ENCODE measurements around the gene PTPN5. TPM values are rescaled to one million over a fixed set of nuclear protein-coding genes. Genes with fewer than 3 reads are reported as not detected.

Gene PTPN5
- total RNA-seq, 1 donor = not detected

- H3K27me3 ChIP-seq (ENCODE audit: insufficient read depth, low read length) = peaks cover 6% of the 10 kb centered on the region
- H3K27ac ChIP-seq (ENCODE audit: low read depth, low read length) = no peak overlapping the region
- no peak overlapping the region for H3K4me2 ChIP-seq (ENCODE audit: insufficient read depth, low read length)
- H3K79me2 ChIP-seq (ENCODE audit: insufficient read depth, low read length) = no peaks in the 10 kb centered on the region
- no peak overlapping the region for H3K4me3 ChIP-seq (ENCODE audit: insufficient read depth, low read length)
- no peaks in the 10 kb centered on the region for H3K4me1 ChIP-seq (ENCODE audit: insufficient read depth, low read length)
- DNase-seq (ENCODE audit: insufficient read length, low spot score, missing footprints) = no peak
- H3K36me3 ChIP-seq (ENCODE audit: insufficient read depth, low read length) = no peaks in the 10 kb centered on the region
- H3K9me3 ChIP-seq (ENCODE audit: low read depth, low read length) = no peaks in the 10 kb centered on the region
- TF ChIP-seq CTCF (IDR thresholded peaks at IDR 0.05; ENCODE audit: extremely low read depth, low read depth, low read length) = no peak
- no peak overlapping the region for H2AFZ ChIP-seq (ENCODE audit: low read length)
- no peaks in the 10 kb centered on the region for H4K20me1 ChIP-seq (ENCODE audit: insufficient read depth, low read length)
Measured at GRCh38 chr11:18757811-18758210, 33.8 kb downstream of the PTPN5 start.

GRCh38 chr11:18756889-18757288 lies 34.7 kb downstream of the PTPN5 start:
- Histone ChIP-seq H2AFZ (ENCODE audit: low read length) (no peak overlapping the region), H3K27me3 (ENCODE audit: insufficient read depth, low read length) (peaks cover 6% of the 10 kb centered on the region), H3K27ac (ENCODE audit: low read depth, low read length) (no peak overlapping the region), H3K36me3 (ENCODE audit: insufficient read depth, low read length) (no peaks in the 10 kb centered on the region), H3K4me1 (ENCODE audit: insufficient read depth, low read length) (no peaks in the 10 kb centered on the region), H4K20me1 (ENCODE audit: insufficient read depth, low read length) (no peaks in the 10 kb centered on the region), H3K9me3 (ENCODE audit: low read depth, low read length) (no peaks in the 10 kb centered on the region), H3K4me2 (ENCODE audit: insufficient read depth, low read length) (no peak overlapping the region), H3K79me2 (ENCODE audit: insufficient read depth, low read length) (no peaks in the 10 kb centered on the region), H3K4me3 (ENCODE audit: insufficient read depth, low read length) (no peak overlapping the region)
- no peak for TF ChIP-seq CTCF (IDR thresholded peaks at IDR 0.05; ENCODE audit: extremely low read depth, low read depth, low read length)
- DNase-seq (ENCODE audit: insufficient read length, low spot score, missing footprints) = no peak

- Histone ChIP-seq H3K4me1 (ENCODE audit: insufficient read depth, low read length) (peaks cover 8% of the 10 kb centered on the region), H3K36me3 (ENCODE audit: insufficient read depth, low read length) (no peaks in the 10 kb centered on the region), H3K9me3 (ENCODE audit: low read depth, low read length) (no peaks in the 10 kb centered on the region), H4K20me1 (ENCODE audit: insufficient read depth, low read length) (no peaks in the 10 kb centered on the region), H3K27me3 (ENCODE audit: insufficient read depth, low read length) (peaks cover 6% of the 10 kb centered on the region), H3K4me3 (ENCODE audit: insufficient read depth, low read length) (no peak overlapping the region), H3K79me2 (ENCODE audit: insufficient read depth, low read length) (no peaks in the 10 kb centered on the region), H2AFZ (ENCODE audit: low read length) (no peak overlapping the region), H3K4me2 (ENCODE audit: insufficient read depth, low read length) (no peak overlapping the region), H3K27ac (ENCODE audit: low read depth, low read length) (no peak overlapping the region)
- no peak for DNase-seq (ENCODE audit: insufficient read length, low spot score, missing footprints)
- TF ChIP-seq CTCF (IDR thresholded peaks at IDR 0.05; ENCODE audit: extremely low read depth, low read depth, low read length) = no peak
Measured at GRCh38 chr11:18754308-18754707, 37.3 kb downstream of the PTPN5 start.

GRCh38 chr11:18752502-18752901 lies 39.1 kb downstream of the PTPN5 start:
- no peaks in the 10 kb centered on the region for H3K79me2 ChIP-seq (ENCODE audit: insufficient read depth, low read length)
- DNase-seq (ENCODE audit: insufficient read length, low spot score, missing footprints) = no peak
- no peak overlapping the region for H3K4me3 ChIP-seq (ENCODE audit: insufficient read depth, low read length)
- H3K4me1 ChIP-seq (ENCODE audit: insufficient read depth, low read length) = peaks cover 9% of the 10 kb centered on the region
- H2AFZ ChIP-seq (ENCODE audit: low read length) = no peak overlapping the region
- no peak overlapping the region for H3K27ac ChIP-seq (ENCODE audit: low read depth, low read length)
- H4K20me1 ChIP-seq (ENCODE audit: insufficient read depth, low read length) = no peaks in the 10 kb centered on the region
- no peak overlapping the region for H3K4me2 ChIP-seq (ENCODE audit: insufficient read depth, low read length)
- TF ChIP-seq CTCF (IDR thresholded peaks at IDR 0.05; ENCODE audit: extremely low read depth, low read depth, low read length) = no peak
- no peaks in the 10 kb centered on the region for H3K9me3 ChIP-seq (ENCODE audit: low read depth, low read length)
- peaks cover 3% of the 10 kb centered on the region for H3K27me3 ChIP-seq (ENCODE audit: insufficient read depth, low read length)
- no peaks in the 10 kb centered on the region for H3K36me3 ChIP-seq (ENCODE audit: insufficient read depth, low read length)

All from osteoblast (primary cell).